GM21381 (cell line): ENCODE data around the gene TMEM214.
"Not testable (repeated sequence)": the region's sequence is repeated elsewhere in the genome, so short reads cannot be mapped to it uniquely, and the experiment has no call there.

Source experiments
- ATAC-seq: cut with Tn5 transposase; IDR thresholded peaks from one replicate; pipeline ENCODE4 v1.9.1; 2021; ENCODE audit warnings: mild to moderate bottlenecking, moderate library complexity; ENCODE audit not compliant: unreplicated experiment

TMEM214 gene

DNA sequence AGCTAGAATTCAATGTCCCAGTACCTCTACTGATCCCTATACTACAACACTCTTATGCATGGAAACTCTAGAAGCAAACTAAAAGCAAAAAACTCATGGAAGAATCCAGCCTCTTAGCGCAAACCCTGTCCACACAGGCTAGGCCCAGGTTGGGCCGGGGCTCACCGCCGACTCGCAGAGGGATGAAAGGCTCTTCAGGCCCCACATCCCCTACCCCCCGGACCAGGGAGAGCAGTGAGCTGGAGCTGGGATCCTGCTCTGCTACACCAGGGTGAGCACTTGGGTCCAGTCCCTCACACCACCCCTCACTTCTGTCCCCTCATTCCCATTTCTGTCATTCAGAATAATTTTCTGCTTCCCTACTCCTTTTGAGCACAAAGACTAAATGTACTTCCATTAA is 36.7 kb downstream of the TMEM214 start:
- ATAC-seq, result no peak

DNA sequence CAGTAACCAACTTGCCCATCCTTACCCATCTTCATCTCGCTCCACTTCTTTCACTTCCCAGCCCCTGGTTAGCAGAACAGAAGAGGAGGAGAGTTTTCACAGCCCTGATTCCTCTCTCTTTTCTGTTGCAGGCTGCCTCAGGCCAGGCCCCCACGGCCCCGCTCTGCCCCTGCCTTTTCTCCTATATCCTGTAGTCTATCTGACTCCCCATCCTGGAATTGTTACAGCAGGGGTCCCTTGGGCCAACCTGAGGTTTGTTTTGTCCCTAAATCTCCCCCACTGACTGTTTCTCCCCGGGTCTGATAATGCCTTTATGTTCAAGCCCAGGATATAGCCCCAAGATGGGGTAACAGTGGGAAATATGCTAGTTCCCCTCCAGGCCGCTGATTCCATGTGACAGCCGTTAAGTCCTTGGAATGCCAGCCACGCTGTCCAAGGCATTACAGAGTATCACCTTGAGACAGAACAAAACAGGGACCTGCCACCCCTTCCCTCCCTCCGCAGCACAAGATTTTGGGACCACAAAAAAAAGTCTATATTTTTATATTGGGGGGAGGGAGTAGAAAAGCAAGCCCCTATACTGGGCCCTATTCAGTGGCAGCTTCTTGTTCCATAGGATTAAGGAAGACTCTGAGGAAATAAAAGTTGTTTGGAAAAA is 37.3 kb downstream of the TMEM214 start:
- no peak for ATAC-seq

DNA sequence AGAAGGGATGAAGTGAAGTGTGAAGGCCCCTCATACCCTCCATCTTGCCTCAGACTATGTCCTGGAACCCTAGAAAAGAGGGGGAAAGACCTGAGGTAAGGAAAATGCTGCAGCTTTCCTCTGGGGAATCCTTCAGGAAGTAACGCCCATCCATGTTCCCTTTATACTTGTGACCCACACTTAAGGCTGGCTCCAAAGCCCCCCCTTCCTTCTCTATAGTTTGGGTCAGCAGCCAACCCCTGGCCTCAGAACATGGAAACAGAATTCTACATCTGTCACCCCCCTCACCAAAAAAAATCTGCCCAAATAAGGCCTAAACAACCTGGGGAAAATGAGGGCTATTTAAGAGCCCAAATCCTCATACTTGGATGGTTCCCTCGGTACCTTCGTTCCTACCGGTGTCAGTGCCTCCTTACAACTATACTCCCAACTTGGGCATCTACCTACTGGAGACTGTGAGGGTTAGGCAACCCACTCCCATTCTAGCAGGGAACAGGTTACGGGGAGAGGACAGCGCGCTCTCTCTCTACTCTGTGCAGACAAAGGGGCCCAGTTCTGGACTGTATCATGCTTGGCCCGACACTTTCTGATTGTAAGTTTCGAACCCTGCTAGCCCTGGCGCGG is 38.0 kb downstream of the TMEM214 start:
- ATAC-seq, result no peak

DNA sequence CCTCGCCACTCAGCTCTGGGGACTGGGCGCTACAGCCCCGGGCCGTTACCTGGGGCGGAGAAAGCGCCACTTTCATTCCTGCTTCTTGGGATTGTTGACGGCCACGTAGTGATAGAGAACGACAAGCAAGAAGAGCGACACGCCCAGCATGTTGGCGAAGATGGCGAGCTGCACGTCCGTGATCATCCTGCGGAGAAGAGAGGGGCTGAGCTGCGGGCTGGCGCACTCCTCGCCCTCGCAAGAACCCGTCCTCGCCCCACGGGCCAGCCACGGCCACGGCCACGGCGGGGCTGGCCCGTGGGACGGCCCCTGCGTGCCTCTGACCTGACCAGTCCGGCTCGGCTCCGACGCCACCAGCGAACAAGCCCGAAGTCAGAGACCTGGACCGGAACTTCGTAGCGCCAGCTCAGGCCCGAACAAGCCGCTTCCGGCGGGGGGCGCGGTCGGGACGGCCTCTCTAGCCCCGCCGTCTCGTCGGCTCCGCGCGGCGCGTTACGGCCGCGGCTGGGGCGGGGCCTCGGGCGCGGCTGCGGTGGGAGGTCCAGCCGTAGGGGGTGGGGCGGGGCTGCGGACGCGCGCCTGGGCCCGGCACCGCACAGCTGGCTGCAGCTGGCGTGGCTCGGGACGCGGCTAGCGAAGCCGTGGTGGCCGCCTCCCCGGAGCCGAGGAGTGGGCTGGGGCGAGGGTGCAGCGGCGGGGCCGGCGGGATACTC is 38.7 kb downstream of the TMEM214 start, which contains the start of gene OST4:
OST4 (minus strand) TSS at position 378 of the 713 bp plus-strand sequence.
- peak; percentile 91 for ATAC-seq

DNA sequence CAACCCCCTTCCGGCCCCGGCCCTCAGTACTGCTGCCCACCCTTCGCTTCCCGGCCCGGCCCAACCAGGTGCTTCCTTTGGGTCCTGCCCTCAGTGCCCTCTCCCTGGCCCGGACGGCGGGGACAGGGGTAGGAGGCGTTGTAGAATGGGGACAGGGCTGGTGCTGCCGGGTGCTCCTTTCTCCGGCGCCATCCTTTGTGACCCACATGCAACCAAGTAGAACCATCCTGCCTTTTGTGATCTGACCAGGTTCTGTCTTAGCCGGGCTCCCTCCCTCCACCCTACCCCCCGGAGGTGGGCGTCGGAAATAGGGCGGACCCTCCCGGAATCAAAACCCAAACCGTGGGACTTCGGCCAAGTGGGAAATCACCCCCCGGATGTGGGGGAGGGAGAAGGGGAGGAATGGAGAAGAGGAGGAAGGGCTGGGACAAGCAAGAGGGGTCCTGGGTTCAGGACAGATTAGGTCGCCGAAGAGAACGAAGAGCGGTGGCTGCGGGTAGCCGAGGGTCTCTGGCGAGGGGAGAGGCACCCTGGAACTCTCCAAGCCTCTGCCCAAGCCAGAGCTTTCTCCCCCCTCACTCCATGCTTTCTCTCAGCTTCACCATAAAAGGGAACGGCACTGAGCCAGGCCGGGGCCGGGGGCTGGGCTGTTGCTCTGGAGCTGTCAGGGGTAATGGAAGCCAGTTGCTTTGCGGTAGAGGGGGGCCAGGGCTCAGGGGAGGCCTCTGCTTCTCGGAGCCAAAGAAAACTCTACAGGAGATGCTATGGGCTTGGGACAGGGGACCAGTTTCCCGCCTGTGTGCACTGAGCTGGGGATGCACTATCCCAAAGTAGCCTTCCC is 39.4 kb downstream of the TMEM214 start:
- peak; percentile 2 for ATAC-seq

DNA sequence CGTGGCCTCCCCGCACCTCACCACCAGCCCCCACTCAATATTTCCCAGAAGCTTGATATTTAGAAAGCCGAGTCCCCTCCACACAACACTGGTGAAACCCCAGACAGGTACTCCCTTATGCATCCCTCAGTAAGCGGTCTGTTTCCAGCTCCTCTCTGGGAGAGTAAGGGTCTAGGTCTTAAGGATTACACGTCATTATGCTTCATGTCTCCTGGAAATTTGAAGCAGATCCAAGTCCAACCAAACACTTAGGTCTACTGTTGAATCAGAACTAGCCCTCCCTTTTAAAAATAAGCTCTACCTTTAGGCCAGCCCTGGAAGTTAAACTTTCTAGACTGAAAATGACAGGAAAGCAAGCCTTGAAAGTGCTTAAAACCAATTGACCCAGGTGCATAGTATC is 40.2 kb downstream of the TMEM214 start:
- ATAC-seq, result no peak

DNA sequence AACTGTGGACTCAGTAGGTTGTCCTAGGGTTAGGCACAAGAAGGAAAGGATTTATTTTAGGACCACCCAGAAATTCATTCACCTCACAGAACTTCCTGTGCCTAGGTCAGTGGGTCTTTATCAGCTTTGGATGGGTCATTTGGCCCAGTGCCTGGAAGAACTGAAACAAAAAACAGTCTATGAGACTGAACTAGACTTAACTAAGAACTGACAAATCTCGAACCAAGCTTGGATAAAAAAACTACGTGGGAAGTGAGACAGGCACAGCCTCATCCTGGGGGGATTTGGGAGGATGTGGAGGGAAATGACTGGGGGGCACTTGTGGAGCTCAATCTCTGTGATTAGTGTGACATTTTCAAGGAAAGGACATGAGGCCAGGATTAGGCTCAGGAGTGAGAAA is 41.0 kb downstream of the TMEM214 start:
- no peak for ATAC-seq

DNA sequence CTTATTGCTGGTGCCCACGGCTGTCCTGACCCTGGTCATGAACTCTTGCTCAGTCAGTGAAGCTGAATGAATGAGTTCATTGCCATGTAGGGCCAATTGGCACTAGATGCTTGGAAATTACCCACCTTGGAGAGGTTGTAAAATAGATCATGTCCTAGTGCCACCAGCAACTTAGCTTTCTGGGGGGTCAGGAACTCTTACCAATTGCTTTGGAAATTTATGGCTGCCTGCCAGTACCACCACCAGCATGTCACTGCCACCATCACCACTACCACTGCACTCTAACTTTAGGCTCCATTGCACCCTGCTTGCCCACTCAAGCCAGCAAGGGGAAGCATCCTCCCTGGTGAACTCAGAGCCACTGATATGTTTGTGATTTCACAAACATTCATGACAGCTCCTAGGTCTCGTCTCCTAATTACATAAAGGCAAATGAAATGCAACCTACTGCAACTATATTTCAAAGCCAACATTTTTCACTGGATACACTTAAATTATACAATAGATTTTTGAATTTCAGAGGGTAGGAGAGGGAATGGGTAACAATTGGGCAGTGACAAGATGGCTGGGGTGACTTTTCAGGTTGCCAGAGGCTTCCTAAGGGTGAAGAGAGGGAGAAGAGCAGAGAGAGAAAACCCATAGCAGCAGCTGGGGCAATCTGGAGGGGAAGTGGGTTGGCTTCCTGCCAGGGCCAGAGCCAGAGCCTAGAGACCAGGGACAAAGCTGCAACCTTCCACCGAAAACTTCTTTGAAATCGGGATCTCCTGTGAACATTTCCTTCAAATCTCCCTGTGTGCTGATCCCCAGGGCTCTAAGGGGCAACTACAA is 42.2 kb downstream of the TMEM214 start:
- ATAC-seq, result no peak

DNA sequence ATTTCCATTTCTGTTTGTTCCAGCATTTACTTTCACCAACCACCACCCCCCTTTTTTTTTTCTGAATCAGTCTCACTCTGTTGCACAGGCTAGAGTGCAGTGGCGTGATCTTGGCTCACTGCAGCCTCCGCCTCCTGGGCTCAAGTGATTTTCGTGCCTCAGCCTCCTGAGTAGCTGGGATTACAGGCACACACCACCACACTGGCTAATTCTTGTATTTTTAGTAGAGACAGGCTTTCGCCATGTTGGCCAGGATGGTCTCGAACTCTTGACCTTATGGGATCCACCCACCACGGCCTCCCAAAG is 42.8 kb downstream of the TMEM214 start:
- ATAC-seq, result not testable (repeated sequence)

DNA sequence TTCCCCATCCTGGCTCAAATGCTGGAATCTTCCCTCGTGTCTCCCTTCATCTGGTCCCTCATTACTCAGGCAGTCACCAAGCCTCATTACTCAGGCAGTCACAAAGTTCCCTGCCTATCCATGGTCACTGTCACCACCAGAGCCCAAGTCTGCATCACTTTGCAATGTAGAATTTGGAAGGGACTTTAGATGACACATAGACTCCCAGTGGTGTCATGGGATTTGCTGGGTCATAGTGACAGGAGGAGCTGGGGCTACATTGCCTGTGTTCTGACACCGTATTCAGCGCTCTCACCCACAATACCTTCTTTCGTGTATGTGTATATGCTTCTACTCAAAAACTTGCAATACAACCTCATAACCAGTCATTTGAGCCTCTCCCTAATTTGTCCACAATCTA is 43.6 kb downstream of the TMEM214 start:
- no peak for ATAC-seq

DNA sequence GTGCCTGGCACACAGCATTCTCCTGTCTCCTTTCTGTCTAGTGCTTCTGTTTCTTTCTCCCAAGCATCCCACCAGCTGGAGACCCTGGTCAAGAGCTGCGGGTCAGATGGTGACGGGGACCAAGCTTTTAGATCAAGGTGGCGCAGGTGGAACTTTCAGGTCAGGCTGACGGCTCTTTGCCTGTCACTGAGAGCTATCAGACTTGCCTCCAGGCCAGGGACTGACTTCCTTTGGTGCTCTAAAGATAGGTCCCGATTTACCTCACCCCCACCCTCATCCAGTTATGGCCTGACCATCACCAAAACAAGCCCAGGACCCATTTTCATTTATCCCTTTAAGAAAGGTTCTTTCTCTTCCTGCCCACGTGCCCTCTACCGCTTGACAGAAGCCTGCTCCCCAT is 44.5 kb downstream of the TMEM214 start:
- no peak for ATAC-seq

DNA sequence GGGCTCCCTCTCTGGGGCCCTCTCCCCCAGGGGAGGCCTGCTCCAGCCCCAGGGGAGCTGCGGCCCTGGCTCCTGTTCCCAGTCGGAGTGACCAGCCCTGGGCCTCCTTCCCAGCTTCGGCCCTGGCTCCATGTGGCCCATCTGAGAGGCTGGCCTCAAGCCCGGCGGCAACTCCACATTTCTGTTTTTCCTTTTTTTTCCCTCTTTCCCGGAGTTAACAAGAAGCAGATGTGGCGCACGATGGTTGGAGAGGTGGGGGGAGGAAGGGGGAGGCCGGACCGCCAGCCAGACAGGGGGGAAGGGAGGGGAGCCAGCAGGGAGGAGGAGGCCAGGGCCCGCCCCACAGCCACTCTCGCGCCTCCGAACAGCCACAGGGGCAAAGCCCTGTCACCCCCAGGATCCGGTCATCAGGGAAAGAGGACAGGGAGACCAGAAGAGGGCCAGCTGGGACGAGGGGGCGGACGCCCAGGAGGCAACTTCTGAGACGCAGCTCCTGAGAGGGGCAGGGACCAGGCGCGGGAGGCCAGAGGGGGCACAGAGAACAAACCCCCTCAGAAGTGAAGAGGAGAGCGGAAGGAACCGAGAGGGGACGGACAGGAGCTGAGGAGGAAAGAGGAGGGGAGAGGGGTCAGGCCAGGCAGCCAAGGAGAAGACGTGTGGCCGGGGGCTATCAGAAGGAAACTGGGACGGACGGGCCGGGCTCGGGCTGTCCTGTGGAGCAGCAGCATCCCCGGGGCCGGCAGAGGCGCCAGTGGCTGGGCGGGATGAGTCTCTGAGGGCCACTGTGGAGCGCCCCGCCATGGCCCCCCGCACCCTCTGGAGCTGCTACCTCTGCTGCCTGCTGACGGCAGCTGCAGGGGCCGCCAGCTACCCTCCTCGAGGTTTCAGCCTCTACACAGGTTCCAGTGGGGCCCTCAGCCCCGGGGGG is 45.8 kb downstream of the TMEM214 start, which contains the start of gene EMILIN1:
EMILIN1 (plus strand) TSS at position 349 of the 928 bp plus-strand sequence; CDS start at position 800, 451 bp downstream.
- ATAC-seq, result no peak

DNA sequence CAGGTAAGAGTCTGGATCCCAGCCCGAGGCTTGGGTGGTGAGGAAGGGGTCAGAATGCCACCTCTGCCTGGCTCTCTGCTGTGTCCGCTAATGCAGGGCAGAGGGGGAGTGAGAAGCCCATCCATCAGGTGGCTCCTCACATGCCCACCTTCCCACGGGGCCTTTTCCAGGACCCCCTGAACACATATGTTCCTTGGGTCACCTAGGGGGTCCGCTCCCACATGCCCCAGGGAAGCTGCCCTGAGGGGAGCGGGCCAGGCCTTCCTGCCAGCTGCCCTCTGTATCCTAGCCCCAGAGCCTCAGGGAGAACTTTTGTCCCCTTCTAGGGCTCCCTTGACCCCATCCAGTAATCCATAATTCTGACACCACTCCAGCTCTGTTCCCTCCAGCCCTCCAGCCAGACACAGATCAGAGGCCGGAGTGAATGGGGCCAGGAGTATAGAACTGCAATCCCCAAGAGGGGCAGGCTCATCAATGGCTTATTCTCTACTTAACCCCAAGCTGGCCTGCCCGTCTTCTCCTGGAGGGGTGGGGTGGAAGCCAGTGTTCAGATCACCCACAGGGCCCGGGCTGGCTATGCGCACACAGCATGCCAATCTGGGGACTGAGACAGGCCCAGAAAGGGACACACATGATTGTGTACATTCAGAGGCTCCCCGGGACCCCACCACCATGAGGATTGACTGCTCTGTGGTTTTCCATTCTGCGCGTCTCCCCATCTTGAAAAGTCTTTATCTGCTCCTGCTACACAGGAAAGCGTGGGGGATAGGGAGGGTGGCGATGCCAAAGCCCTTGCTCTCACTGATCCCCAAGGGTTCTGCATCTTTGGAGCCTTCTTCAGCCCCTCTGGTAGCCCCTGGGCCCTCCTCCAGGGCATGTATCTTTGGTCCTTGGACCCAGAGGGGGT is 46.7 kb downstream of the TMEM214 start:
- no peak for ATAC-seq

DNA sequence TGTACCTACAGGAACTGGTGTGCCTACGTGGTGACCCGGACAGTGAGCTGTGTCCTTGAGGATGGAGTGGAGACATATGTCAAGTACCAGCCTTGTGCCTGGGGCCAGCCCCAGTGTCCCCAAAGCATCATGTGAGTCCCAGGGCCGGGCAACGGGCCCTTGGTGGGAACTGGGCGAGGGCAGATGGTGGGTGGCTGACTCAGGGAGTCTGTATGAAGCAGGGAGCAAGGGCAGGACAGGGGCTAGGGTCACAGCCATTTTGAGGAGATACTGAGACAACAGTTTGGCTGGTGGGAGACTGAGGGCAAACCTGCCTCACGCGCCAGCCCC is 47.3 kb downstream of the TMEM214 start:
- no peak for ATAC-seq

DNA sequence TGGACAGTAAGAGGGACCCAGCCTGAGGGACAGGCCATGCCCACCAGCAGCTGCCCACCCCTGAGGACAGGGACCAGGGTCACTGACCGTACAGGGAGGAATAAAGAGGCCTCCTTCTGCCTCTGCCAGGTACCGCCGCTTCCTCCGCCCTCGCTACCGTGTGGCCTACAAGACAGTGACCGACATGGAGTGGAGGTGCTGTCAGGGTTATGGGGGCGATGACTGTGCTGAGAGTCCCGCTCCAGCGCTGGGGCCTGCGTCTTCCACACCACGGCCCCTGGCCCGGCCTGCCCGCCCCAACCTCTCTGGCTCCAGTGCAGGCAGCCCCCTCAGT is 47.8 kb downstream of the TMEM214 start:
- no peak for ATAC-seq

DNA sequence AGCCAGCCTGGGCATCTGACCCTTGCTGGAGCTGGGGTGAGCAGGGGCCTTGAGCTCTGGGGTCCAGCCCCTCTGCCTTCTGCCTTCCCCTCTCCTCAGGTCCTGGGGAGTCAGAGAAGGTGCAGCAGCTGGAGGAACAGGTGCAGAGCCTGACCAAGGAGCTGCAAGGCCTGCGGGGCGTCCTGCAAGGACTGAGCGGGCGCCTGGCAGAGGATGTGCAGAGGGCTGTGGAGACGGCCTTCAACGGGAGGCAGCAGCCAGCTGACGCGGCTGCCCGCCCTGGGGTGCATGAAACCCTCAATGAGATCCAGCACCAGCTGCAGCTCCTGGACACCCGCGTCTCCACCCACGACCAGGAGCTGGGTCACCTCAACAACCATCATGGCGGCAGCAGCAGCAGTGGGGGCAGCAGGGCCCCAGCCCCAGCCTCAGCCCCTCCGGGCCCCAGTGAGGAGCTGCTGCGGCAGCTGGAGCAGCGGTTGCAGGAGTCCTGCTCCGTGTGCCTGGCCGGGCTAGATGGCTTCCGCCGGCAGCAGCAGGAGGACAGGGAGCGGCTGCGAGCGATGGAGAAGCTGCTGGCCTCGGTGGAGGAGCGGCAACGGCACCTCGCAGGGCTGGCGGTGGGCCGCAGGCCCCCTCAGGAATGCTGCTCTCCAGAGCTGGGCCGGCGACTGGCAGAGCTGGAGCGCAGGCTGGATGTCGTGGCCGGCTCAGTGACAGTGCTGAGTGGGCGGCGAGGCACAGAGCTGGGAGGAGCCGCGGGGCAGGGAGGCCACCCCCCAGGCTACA is 49.4 kb downstream of the TMEM214 start:
- no peak for ATAC-seq

DNA sequence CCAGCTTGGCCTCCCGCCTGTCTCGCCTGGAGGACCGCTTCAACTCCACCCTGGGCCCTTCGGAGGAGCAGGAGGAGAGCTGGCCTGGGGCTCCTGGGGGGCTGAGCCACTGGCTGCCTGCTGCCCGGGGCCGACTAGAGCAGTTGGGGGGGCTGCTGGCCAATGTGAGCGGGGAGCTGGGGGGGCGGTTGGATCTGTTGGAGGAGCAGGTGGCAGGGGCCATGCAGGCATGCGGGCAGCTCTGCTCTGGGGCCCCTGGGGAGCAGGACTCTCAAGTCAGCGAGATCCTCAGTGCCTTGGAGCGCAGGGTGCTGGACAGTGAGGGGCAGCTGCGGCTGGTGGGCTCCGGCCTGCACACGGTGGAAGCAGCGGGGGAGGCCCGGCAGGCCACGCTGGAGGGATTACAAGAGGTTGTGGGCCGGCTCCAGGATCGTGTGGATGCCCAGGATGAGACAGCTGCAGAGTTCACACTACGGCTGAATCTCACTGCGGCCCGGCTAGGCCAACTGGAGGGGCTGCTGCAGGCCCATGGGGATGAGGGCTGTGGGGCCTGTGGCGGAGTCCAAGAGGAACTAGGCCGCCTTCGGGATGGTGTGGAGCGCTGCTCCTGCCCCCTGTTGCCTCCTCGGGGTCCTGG is 50.1 kb downstream of the TMEM214 start:
- no peak for ATAC-seq
